CD4-positive, alpha-beta T cell (primary cell): ENCODE measurements around the gene INSYN2A. TPM values are rescaled to one million over a fixed set of nuclear protein-coding genes. Genes with fewer than 3 reads are reported as not detected.

Source experiments
- ATAC-seq: fragments of 200-7000 bp; cut with Tn5 transposase; one replicate; pipeline ENCODE4 v1.10.0; 2022; ENCODE audit warnings: mild to moderate bottlenecking; ENCODE audit not compliant: poor library complexity
- CTCF ChIA-PET: fragments of 350-600 bp; sonication (Branson Sonifier 250); formaldehyde crosslinking; loops from one replicate; lab custom pipeline; 2021; ENCODE audit warnings: antibody characterized with exemption, inconsistent platforms; lab: Charles Lee
- POLR2A ChIA-PET: fragments of 350-600 bp; sonication (Branson Sonifier 250); formaldehyde crosslinking; loops from one replicate; lab custom pipeline; 2021; ENCODE audit warnings: antibody characterized with exemption, inconsistent platforms; lab: Charles Lee
- DNase-seq, 14 experiments: peaks; one replicate each; pipeline ENCODE4 v3.0.0-alpha.2; 2013 to 2020; ENCODE audit warnings: mixed read lengths in 2 of 14
- H3K27ac ChIP-seq, 2 donors: one replicate each; pipeline versions ENCODE4 v1.5.1 to v1.7.0; 2013; ENCODE audit warnings: low read length in 2 of 2, low read depth in 1 of 2, mild to moderate bottlenecking in 1 of 2
- H3K27me3 ChIP-seq, 2 experiments: 1 replicate in 1 of 2; 2 replicates in 1 of 2; pipeline versions ENCODE4 v1.6.1 to v1.7.0; 2013; ENCODE audit warnings: low read length in 2 of 2, control low read depth in 1 of 2, mild to moderate bottlenecking in 1 of 2, moderate library complexity in 1 of 2; ENCODE audit not compliant: insufficient read depth in 2 of 2, control insufficient read depth in 1 of 2
- H3K36me3 ChIP-seq: one replicate; pipeline ENCODE4 v1.6.1; 2013; ENCODE audit warnings: low read length, control low read depth; ENCODE audit not compliant: insufficient read depth
- H3K4me1 ChIP-seq: one replicate; pipeline ENCODE4 v1.6.1; 2013; ENCODE audit warnings: low read length, control low read depth; ENCODE audit not compliant: insufficient read depth
- H3K4me3 ChIP-seq: one replicate; pipeline ENCODE4 v1.5.1; 2013; ENCODE audit warnings: mild to moderate bottlenecking, low read length, moderate library complexity
- H3K9me3 ChIP-seq, 2 experiments: 1 replicate in 1 of 2; 2 replicates in 1 of 2; pipeline versions ENCODE4 v1.6.1 to v1.7.0; 2013; ENCODE audit warnings: low read length in 2 of 2, mild to moderate bottlenecking in 2 of 2, control low read depth in 1 of 2, moderate library complexity in 1 of 2; ENCODE audit not compliant: control insufficient read depth in 1 of 2, insufficient read depth in 1 of 2
- H3K27ac Mint-ChIP-seq: one replicate; pipeline ENCODE4 v1.8.0; 2020; ENCODE audit warnings: mixed read lengths
- H3K27me3 Mint-ChIP-seq: one replicate; pipeline ENCODE4 v1.8.0; 2021; ENCODE audit warnings: mixed read lengths
- H3K36me3 Mint-ChIP-seq: one replicate; pipeline ENCODE4 v1.8.0; 2021; ENCODE audit warnings: low read depth, mixed read lengths
- H3K4me1 Mint-ChIP-seq: one replicate; pipeline ENCODE4 v1.8.0; 2021; ENCODE audit warnings: low read depth, mixed read lengths
- H3K4me3 Mint-ChIP-seq: one replicate; pipeline ENCODE4 v1.8.0; 2020; ENCODE audit warnings: mild to moderate bottlenecking, mixed read lengths
- H3K9me3 Mint-ChIP-seq: one replicate; pipeline ENCODE4 v1.8.0; 2020; ENCODE audit warnings: mixed read lengths
- CTCF ChIP-seq: fragments of 200-600 bp; IDR thresholded peaks from one replicate; pipeline ENCODE4 v1.8.0; 2022; ENCODE audit warnings: antibody characterized with exemption, mild to moderate bottlenecking
- intact Hi-C, 2 experiments: fragments of 100-400 bp; cut with DNase I in 1 of 2; cut with micrococcal nuclease in 1 of 2; formaldehyde crosslinking; loops; one replicate each; pipeline versions ENCODE4 v1.15.1 to v1.9.0; 2023 to 2025; cut with DNase I, micrococcal nuclease
- total RNA-seq, 174 experiments: library from RNA in 2 of 174; stranded (reverse) in 2 of 174; gene quantifications; one replicate each; pipeline ENCODE4 v1.2.3 and lab custom pipeline; 2021 to 2026

INSYN2A gene
- total RNA-seq, 2 experiments from 2014 or later: not detected

GRCh38 chr10:127228195-127228787 is 31.9 kb upstream of the INSYN2A start:
- intact Hi-C loops: no loop called here
- H3K4me1 ChIP-seq: no peaks in the 10 kb centered on the region
- peak in 1 of 14 experiments; percentile 1 for DNase-seq
- peaks cover 5% of the 10 kb centered on the region for H3K27me3 Mint-ChIP-seq
- no peak for TF ChIP-seq CTCF
- H3K4me1 Mint-ChIP-seq: no peaks in the 10 kb centered on the region
- H3K4me3 Mint-ChIP-seq: no peak overlapping the region
- H3K27me3 ChIP-seq: no peaks in the 10 kb centered on the region
- no peak overlapping the region for H3K27ac ChIP-seq
- ATAC-seq: no peak
- no peaks in the 10 kb centered on the region for H3K36me3 Mint-ChIP-seq
- H3K36me3 ChIP-seq: no peaks in the 10 kb centered on the region
- CTCF ChIA-PET: no interaction called here
- H3K4me3 ChIP-seq: no peak overlapping the region
- H3K9me3 Mint-ChIP-seq: no peaks in the 10 kb centered on the region
- no peak overlapping the region for H3K27ac Mint-ChIP-seq
- POLR2A ChIA-PET: no interaction called here
- H3K9me3 ChIP-seq: no peaks in the 10 kb centered on the region

GRCh38 chr10:127227663-127228062 is 31.3 kb upstream of the INSYN2A start:
- no peak for TF ChIP-seq CTCF
- H3K4me3 Mint-ChIP-seq: no peak overlapping the region
- intact Hi-C loops: no loop called here
- H3K27me3 Mint-ChIP-seq: peaks cover 5% of the 10 kb centered on the region
- H3K9me3 Mint-ChIP-seq: no peaks in the 10 kb centered on the region
- Histone ChIP-seq H3K27me3 (no peaks in the 10 kb centered on the region), H3K27ac (no peak overlapping the region), H3K9me3 (no peaks in the 10 kb centered on the region), H3K4me1 (no peaks in the 10 kb centered on the region), H3K4me3 (no peak overlapping the region), H3K36me3 (no peaks in the 10 kb centered on the region)
- no peak overlapping the region for H3K27ac Mint-ChIP-seq
- ChIA-PET POLR2A (no interaction called here), CTCF (no interaction called here)
- no peaks in the 10 kb centered on the region for H3K36me3 Mint-ChIP-seq
- DNase-seq (no peak), ATAC-seq (no peak)
- H3K4me1 Mint-ChIP-seq: no peaks in the 10 kb centered on the region

- intact Hi-C loops: no loop called here
- no peak overlapping the region for H3K4me3 Mint-ChIP-seq
- ATAC-seq: no peak
- H3K4me1 Mint-ChIP-seq: no peaks in the 10 kb centered on the region
- Histone ChIP-seq H3K27me3 (no peaks in the 10 kb centered on the region), H3K36me3 (no peaks in the 10 kb centered on the region), H3K27ac (no peak overlapping the region), H3K9me3 (no peaks in the 10 kb centered on the region), H3K4me3 (no peak overlapping the region), H3K4me1 (no peaks in the 10 kb centered on the region)
- no peak for TF ChIP-seq CTCF
- DNase-seq: no peak
- no peaks in the 10 kb centered on the region for H3K9me3 Mint-ChIP-seq
- CTCF ChIA-PET: no interaction called here
- no peaks in the 10 kb centered on the region for H3K36me3 Mint-ChIP-seq
- H3K27me3 Mint-ChIP-seq: peaks cover 5% of the 10 kb centered on the region
- POLR2A ChIA-PET: no interaction called here
- H3K27ac Mint-ChIP-seq: no peak overlapping the region
Measured at GRCh38 chr10:127227027-127227426, 30.6 kb upstream of the INSYN2A start.
